ENCODE data around the gene NPC1L1.

DNA sequence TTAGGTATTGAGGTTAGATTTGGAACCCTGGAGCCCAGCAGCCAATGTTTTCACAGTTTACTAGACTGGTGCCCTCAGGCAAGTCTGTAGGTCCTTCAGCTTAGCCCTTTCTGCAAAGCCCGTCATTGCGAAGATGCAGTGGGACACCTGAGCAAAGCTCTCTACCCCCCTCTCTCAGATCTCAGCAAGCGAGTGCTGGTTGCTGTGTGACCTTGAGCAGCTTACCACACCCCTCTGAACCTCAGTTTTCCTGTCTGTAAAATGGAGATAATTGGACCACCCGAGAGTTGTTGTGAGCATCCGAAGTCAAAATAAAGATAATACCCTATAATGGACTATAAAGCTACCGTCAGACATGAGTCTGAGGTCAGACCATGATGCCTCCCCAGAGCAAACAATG lies 3.7 kb downstream of the NPC1L1 start:
- TF ChIP-seq, protein P1, sequence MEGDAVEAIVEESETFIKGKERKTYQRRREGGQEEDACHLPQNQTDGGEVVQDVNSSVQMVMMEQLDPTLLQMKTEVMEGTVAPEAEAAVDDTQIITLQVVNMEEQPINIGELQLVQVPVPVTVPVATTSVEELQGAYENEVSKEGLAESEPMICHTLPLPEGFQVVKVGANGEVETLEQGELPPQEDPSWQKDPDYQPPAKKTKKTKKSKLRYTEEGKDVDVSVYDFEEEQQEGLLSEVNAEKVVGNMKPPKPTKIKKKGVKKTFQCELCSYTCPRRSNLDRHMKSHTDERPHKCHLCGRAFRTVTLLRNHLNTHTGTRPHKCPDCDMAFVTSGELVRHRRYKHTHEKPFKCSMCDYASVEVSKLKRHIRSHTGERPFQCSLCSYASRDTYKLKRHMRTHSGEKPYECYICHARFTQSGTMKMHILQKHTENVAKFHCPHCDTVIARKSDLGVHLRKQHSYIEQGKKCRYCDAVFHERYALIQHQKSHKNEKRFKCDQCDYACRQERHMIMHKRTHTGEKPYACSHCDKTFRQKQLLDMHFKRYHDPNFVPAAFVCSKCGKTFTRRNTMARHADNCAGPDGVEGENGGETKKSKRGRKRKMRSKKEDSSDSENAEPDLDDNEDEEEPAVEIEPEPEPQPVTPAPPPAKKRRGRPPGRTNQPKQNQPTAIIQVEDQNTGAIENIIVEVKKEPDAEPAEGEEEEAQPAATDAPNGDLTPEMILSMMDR (optimal IDR thresholded peaks at IDR 0.05 in 1 of 3, IDR thresholded peaks at IDR 0.05 in 1 of 3, conservative IDR thresholded peaks at IDR 0.05 in 1 of 3; ENCODE audit: extremely low read depth in 1 of 3, insufficient read depth in 2 of 3, low read length in 3 of 3): no peak
- no peak for TF ChIP-seq EZH2 (IDR thresholded peaks at IDR 0.05; ENCODE audit: low read length)

All from keratinocyte (primary cell).